HG03280 (cell line): Measurements from ENCODE around the gene TTC28.
"Not testable (repeated sequence)": the region's sequence is repeated elsewhere in the genome, so short reads cannot be mapped to it uniquely, and the experiment has no call there.

ENCODE experiments used
- ATAC-seq: cut with Tn5 transposase; IDR thresholded peaks from one replicate; pipeline ENCODE4 v1.9.1; 2021; ENCODE audit warnings: mild to moderate bottlenecking, moderate library complexity; ENCODE audit not compliant: unreplicated experiment

TTC28 gene

GRCh38 chr22:28077166-28077565 lies 602.5 kb downstream of the TTC28 start:
- no peak for ATAC-seq

- ATAC-seq, result no peak
Observed at GRCh38 chr22:28075358-28075981, 604.2 kb downstream of the TTC28 start.

GRCh38 chr22:28074526-28074925 lies 605.1 kb downstream of the TTC28 start:
- ATAC-seq, result no peak

DNA sequence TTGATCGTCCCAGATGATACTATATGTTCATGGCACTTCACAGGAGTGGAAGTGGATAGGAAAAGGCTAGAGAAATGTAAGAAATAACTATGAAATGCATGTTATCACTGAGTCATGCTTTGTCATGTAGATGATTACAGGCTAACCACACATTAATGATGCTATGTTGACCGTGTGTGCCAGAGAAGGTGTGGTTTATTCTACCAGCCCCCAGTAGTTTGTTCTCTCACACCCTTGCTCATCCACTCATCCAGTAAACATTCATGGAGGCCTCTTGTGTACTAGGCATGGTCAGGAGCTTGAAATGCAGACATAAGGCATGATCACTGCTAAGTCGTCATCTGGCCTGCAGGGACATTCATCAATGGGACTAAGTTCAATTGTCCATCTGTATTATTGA lies 607.6 kb downstream of the TTC28 start:
- ATAC-seq, result no peak

DNA sequence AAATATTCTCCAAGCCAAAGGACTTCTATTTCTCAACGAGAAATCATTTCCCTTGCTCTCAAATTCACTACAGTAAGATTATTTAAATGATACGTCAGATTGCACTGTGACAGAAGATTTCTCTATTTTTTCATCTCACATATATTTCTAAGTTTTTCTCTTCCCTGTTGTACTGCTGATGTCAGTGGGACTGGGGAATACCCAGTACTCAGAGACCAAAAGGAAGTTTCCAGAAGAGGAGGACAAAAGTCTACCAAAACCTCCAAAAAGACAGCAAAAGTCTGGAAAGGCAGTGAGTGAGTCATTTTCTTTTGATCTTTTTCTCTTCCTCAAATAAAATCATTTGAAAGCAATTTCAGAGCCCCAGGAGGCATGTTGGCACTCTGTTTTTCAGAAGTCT lies 610.8 kb downstream of the TTC28 start:
- ATAC-seq, result no peak

DNA sequence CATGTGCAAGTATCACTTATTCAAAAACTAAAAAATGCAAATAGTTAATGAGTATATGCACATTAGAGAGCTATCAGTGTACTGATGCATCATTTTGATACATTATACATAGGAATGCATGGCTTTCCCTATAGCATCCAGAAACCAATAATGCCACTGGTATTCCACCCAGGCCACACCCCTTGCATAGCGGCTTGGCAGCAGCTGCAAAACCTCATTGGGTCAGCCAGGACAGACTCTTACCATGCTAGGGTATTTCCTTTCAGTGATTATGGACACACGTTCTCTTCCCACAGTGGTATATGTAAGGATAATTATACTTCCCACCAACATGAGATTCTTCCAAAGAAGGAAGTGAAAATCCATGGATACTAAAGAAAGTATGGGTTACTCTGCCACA lies 614.7 kb downstream of the TTC28 start:
- ATAC-seq, result no peak

DNA sequence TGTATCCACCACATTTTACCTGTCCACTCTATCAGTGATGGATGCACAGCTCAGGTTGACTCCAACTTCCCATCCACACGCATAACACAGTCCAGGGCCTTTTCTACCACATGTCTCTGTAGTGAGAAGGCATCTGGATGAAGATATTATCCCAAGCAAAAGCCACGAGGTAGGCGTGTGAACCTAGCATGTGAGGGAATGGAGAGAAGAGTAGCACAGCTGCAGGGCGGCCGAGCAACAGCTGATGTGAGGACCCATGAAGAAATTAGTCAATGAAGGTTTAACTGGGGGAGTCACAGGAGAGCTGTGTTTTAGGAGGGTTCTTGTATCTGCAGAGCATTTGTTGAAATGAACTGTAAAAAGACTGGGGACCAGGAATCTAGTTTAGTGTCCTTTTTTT lies 616.0 kb downstream of the TTC28 start:
- ATAC-seq, result no peak

GRCh38 chr22:28060594-28060993 lies 619.0 kb downstream of the TTC28 start:
- ATAC-seq, result not testable (repeated sequence)

DNA sequence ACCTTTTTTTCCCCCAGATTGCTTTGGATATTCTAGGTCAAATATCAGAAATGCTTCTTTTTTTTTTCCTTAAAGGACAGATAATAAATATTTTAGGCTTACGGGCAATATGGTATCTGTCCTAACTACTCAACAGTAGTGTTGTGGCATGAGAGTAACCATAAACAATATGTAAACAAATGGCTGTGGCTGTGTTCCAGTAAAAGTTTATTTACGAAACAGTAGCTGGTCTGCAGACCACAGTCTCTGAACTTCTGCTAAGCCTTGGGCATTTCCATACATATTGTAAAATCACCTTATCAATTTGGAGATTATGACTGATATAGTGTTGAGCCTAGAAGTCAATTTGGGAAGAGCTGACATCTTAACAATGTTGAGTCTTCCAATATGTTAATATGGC lies 621.6 kb downstream of the TTC28 start:
- no peak for ATAC-seq

GRCh38 chr22:28054819-28055208 lies 624.8 kb downstream of the TTC28 start:
- no peak for ATAC-seq

GRCh38 chr22:28053896-28054818 lies 625.5 kb downstream of the TTC28 start:
- no peak for ATAC-seq

GRCh38 chr22:28052825-28053269 lies 626.8 kb downstream of the TTC28 start:
- ATAC-seq, result no peak

GRCh38 chr22:28051787-28052356 lies 627.8 kb downstream of the TTC28 start:
- ATAC-seq, result no peak

DNA sequence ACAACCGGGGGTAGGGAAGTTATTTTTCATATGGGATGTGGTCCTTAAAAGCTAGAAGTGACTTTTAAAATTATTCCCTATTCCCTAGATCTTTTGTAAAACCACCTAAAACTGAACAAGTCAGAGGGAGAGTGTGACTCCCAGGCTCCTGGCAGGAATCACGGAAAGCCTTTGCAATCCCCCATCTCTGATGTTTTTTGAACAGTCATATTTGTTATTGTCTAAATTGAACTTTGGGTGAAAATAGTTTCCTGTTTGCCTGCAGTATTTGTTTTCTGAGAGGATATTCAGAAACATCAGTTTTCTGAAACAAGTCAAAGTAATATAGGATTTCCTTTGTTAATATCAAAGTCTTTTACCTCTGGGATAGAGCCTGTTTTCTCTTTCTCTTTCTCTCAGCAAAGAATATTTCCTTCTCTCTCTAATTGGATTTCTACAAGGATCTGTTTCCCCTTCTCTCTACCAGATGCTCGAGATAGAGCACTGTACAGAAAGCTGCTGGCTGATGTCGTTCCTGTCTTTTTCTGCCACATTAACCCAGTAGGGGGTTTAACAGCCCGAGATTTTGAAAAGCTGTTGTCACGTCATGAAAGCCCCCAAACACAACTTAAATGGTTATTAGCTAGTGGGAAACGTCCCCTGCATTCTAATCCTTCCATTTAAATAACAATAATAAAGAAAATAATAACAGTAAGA lies 628.4 kb downstream of the TTC28 start:
- no peak for ATAC-seq

DNA sequence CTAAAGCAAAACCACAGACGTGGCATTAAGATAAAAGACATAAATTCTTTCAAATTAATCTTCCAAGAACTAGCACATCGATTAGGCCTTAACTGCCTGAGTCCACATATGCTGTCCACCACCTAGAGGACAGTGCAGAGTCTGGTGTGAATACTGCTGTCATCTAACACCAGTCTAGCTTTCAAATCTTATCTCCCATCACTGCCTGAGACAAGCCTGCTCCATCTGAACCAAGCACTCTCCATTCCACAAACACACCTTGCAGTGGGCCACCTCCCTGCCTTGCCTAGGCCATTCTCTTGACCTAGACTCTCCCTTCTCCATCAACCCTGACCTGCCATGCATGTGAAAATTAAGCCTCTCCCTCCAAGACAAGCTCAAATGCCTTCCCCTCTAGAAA lies 631.1 kb downstream of the TTC28 start:
- ATAC-seq, result no peak

- no peak for ATAC-seq
Observed at GRCh38 chr22:28047740-28048139, 631.9 kb downstream of the TTC28 start.

DNA sequence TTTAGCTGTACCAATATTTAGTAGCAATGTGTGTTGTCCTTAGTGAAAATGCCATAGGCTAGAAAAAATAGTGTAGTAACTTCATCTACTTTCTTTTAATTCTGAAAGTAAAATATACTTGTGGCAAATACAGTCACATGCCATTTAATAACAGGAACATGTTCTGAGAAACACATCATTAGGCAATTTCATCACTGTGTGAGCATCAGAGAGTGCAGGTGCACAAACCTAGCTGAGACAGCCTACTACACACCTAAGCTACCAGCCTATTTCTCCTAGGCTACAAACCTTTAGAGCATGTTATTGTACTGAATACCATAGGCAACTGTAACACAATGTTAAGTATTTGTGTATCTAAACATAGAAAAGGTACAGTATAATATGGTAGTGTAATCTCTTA lies 633.5 kb downstream of the TTC28 start:
- no peak for ATAC-seq

GRCh38 chr22:28044546-28045173 lies 635.0 kb downstream of the TTC28 start:
- ATAC-seq, result no peak

- ATAC-seq, result no peak
Observed at GRCh38 chr22:28043266-28043665, 636.4 kb downstream of the TTC28 start.

DNA sequence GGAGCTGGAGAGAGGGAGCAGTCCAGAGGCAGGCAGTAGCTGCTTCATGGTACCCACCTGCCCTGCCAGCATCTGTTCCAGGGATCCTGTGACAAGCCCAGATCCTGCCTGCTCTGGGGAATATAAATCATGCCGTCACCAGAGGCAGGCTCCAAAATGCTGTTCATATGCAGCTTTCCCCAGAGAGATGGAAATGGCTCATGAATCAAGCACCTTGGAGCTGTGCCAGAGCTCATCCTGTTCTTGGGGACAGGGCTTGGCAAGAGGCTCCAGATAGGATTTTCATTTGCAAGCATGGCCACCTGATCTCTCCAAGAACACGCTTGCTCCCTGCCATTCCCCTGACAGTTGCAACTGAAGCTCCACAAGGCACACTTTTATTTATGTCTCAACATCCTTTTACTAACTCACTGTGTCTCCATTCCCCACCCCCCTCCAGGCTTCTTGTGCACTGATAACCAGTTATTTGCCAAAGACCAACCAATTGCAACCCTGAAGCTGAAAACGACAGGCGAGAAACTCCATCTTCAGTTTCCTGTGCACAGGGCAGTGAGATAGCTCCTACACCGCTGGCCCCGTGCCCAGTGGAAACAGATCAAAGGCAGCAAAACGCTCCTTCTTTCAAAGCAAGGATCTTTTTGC lies 644.8 kb downstream of the TTC28 start:
- ATAC-seq, result no peak
